Right lobe of liver (tissue), 6 donors: ENCODE measurements around the gene CDH13. TPM values are rescaled to one million over a fixed set of nuclear protein-coding genes. Genes with fewer than 3 reads are reported as not detected.

Source experiments
- ATAC-seq, 4 donors: fragments of 200-7000 bp; cut with Tn5 transposase; one replicate each; pipeline ENCODE4 v1.9.1; 2020; ENCODE audit warnings: mild to moderate bottlenecking in 4 of 4, moderate library complexity in 4 of 4
- DNase-seq, 3 donors: peaks; one replicate each; pipeline ENCODE4 v3.0.0-alpha.2; 2020
- H3K27ac ChIP-seq, 3 donors: fragments of 200-600 bp; one replicate each; pipeline ENCODE4 v1.8.0; 2022
- H3K27me3 ChIP-seq, 2 donors: fragments of 200-600 bp; one replicate each; pipeline ENCODE4 v1.8.0; 2022
- H3K36me3 ChIP-seq, 4 donors: fragments of 200-600 bp; sonication (generic) in 1 of 4; one replicate each; pipeline versions ENCODE4 v1.5.1 to v1.8.0; 2017 to 2022; ENCODE audit warnings: control low read depth in 1 of 4
- H3K4me1 ChIP-seq, 4 donors: fragments of 200-600 bp; sonication (generic) in 1 of 4; one replicate each; pipeline versions ENCODE4 v1.5.1 to v1.8.0; 2017 to 2022; ENCODE audit warnings: control low read depth in 1 of 4
- H3K4me3 ChIP-seq, 3 donors: fragments of 200-600 bp; one replicate each; pipeline ENCODE4 v1.8.0; 2022
- H3K9me3 ChIP-seq, 4 donors: fragments of 200-600 bp; sonication (generic) in 1 of 4; one replicate each; pipeline versions ENCODE4 v1.5.1 to v1.8.0; 2017 to 2022; ENCODE audit warnings: control low read depth in 1 of 4
- POLR2A ChIP-seq: fragments of 450-650 bp; IDR thresholded peaks from one replicate; pipeline ENCODE4 v1.6.1; 2017; ENCODE audit warnings: antibody characterized with exemption, mild to moderate bottlenecking
- WGBS: methylation state at CpG from one replicate; pipeline ENCODE4 v1.1.6; 2018; ENCODE audit warnings: low coverage, low lambda C conversion rate; ENCODE audit not compliant: insufficient coverage; ENCODE audit errors: missing lambda C conversion rate; 5-methylcytosine and 5-hydroxymethylcytosine counted together
- intact Hi-C, 2 donors: fragments of 100-400 bp; cut with DNase I; formaldehyde crosslinking; loops; one replicate each; pipeline versions ENCODE4 v1.11.2 to v1.14.1; 2022
- total RNA-seq, 6 experiments: library from RNA; depleted of rRNA in 2 of 6; stranded (reverse); fragments of >200 nt in 2 of 6; fragmentation: NEBNext Ultra II Directional in 3 of 6; extraction: Animal tissue kit (Norgen Biotek cat#: 25700) in 3 of 6; gene quantifications; one replicate each; pipeline versions ENCODE4 v1.1.0 to v1.2.4, GENCODE V29; 2016 to 2023
- TF ChIP-seq, protein P1 (sequence below), 4 donors: fragments of 200-600 bp in 3 of 4; fragments of 450-650 bp in 1 of 4; IDR thresholded peaks; one replicate each; pipeline versions ENCODE4 v1.5.1 to v1.8.0; 2016 to 2022; ENCODE audit warnings: antibody characterized with exemption in 4 of 4, mild to moderate bottlenecking in 2 of 4
- donor health status: DM: no; HTN: yes; CAD: no.
- donor health status: DM: no; HTN: no; CAD: no.
- donor health status: DM: no; HTN: no; CAD: no.
- donor health status: DM: no; HTN: yes; CAD: no.
- donor health status: DM: no; HTN: yes; CAD: no.

The CDH13 gene
- total RNA-seq, 6 experiments from 2014 or later: 0.13 to 4.6 (median 0.49) TPM

DNA sequence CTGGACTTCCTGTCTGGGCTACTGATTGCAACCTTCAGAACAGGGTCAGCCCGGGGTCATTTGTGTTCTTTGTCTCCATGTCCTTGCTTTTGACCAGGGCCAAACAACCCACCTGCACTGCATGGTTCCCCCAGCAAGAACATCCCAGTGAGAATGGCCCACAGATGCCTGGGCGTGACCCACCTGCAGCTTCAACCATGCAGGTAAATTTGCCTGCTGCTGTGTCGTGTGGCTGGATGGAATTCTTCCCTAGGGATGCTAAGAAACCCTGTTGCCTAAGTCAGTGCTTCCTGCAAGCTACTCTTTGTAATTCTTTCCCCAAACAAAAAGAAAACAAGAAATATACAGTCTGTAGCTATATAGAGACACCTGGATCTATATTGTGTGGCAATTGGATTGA is 12.5 kb downstream of the CDH13 start:
- no peak for DNase-seq
- 27% methylated on average over 1 of the region's 3 CpGs for WGBS
- Histone ChIP-seq H3K27ac (no peak overlapping the region), H3K27me3 (no peaks in the 10 kb centered on the region), H3K4me3 (no peak overlapping the region), H3K36me3 (no peaks in the 10 kb centered on the region), H3K9me3 (no peaks in the 10 kb centered on the region), H3K4me1 (no peaks in the 10 kb centered on the region)
- no peak for ATAC-seq
- TF ChIP-seq POLR2A: no peak
- TF ChIP-seq, protein P1, sequence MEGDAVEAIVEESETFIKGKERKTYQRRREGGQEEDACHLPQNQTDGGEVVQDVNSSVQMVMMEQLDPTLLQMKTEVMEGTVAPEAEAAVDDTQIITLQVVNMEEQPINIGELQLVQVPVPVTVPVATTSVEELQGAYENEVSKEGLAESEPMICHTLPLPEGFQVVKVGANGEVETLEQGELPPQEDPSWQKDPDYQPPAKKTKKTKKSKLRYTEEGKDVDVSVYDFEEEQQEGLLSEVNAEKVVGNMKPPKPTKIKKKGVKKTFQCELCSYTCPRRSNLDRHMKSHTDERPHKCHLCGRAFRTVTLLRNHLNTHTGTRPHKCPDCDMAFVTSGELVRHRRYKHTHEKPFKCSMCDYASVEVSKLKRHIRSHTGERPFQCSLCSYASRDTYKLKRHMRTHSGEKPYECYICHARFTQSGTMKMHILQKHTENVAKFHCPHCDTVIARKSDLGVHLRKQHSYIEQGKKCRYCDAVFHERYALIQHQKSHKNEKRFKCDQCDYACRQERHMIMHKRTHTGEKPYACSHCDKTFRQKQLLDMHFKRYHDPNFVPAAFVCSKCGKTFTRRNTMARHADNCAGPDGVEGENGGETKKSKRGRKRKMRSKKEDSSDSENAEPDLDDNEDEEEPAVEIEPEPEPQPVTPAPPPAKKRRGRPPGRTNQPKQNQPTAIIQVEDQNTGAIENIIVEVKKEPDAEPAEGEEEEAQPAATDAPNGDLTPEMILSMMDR (IDR thresholded peaks at IDR 0.05): no peak
- intact Hi-C loops: no loop called here

DNA sequence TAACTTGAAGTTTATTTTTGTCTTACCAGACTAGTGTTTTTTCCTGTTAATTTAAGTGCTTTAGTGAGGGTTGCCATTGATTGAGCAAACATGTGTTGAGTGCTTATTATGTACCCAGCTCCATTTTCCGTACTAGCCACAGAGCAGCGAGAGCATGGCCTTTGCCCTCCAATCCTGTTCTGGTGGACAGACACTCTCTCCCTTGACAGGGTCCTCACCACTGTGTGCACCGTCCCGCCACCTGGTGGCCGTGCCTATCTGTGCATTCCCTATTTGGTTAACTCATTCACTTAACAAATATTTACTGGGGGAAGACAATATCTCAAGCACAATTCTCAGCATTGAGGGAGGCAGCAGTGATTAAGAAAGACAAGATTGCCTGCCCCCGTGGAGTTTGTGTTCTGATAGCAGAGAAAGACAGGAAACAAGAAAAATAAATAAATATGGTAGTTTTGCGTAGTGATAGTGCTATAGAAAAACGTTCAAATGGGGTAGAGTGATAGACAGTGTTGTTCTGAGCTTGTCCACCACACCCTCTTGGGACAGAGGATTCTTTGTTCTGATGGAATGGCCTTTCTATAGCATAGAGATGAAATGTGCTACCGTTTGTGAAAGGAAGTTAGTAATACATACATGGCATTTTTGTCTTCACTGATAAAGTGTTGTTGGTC is 13.0 kb downstream of the CDH13 start:
- no peak for TF ChIP-seq POLR2A
- TF ChIP-seq, protein P1 (IDR thresholded peaks at IDR 0.05): peak; percentile 58 to 80 (median 76)
- 15% methylated on average over 9 of the region's 9 CpGs for WGBS
- no peaks in the 10 kb centered on the region for H3K27me3 ChIP-seq
- no peaks in the 10 kb centered on the region for H3K36me3 ChIP-seq
- peak; percentile 97 to 98 (median 97) for ATAC-seq
- intact Hi-C loops: no loop called here
- H3K4me1 ChIP-seq: no peaks in the 10 kb centered on the region
- H3K27ac ChIP-seq: no peak overlapping the region
- H3K4me3 ChIP-seq: no peak overlapping the region
- peak; percentile 62 to 76 (median 71) for DNase-seq
- H3K9me3 ChIP-seq: no peaks in the 10 kb centered on the region

DNA sequence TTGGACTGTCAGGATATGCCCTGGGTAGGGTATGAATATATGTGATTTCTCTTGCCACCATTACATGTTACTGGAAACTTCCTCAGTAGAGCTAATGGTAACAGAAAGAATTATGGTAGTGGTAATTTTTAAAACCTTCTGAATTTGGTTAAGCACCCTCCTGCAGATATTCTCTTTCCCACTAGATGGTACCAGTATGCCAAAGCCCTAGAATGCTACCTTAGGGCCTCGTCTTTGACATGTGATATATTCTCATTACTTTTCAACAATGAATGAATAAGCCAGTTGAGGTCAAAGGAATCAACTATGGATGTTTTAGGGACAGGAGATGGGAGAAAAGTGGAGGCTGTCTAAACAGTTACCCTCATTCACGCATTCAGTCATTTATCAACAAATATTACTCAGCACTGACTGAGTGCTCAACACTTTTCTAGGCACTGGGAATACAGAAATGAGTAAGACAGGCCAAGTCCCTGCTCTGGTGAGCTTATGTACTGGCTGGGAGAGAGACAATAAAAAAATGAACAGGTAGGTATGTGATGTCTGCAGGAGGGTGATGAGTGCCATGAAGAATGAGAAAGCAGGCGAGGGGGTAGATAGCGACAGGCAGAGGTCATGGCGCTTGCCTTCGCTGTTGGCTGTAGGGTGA is 14.7 kb downstream of the CDH13 start:
- Histone ChIP-seq H3K9me3 (no peaks in the 10 kb centered on the region), H3K27ac (no peak overlapping the region), H3K4me3 (no peak overlapping the region), H3K36me3 (no peaks in the 10 kb centered on the region), H3K4me1 (no peaks in the 10 kb centered on the region), H3K27me3 (no peaks in the 10 kb centered on the region)
- no peak for ATAC-seq
- TF ChIP-seq, protein P1 (IDR thresholded peaks at IDR 0.05): peak in 1 of 4 donors; percentile 7
- no peak for TF ChIP-seq POLR2A
- DNase-seq: no peak
- intact Hi-C loops: no loop called here
- WGBS: 76% methylated on average over 5 of the region's 6 CpGs

DNA sequence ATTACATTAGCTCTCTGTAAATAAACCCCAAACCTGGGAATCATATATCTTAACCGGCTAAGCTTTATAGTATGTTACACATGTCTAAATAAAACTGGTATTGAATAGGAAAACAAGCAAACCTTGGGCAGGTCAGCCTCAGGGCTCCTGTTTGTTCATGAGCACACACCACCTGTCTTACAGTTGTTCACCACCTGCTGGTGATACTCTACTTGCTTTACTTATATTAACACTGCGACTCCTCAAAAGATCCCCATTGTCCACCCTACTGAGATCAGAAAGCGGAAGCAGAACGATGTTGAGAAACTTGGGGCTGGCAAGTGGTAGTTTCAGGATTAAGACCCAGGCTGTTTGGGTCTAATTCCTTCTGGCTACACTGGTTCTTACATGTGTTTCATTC is 16.4 kb downstream of the CDH13 start:
- ATAC-seq (no peak), DNase-seq (no peak)
- WGBS: 75% methylated on average over 4 of the region's 4 CpGs
- intact Hi-C loops: no loop called here
- Histone ChIP-seq H3K4me3 (no peak overlapping the region), H3K27ac (no peak overlapping the region), H3K9me3 (no peaks in the 10 kb centered on the region), H3K4me1 (no peaks in the 10 kb centered on the region), H3K27me3 (no peaks in the 10 kb centered on the region), H3K36me3 (no peaks in the 10 kb centered on the region)
- no peak for TF ChIP-seq POLR2A
- TF ChIP-seq, protein P1 (IDR thresholded peaks at IDR 0.05): no peak
